Measurements from ENCODE around the gene NFIX. TPM values are rescaled to one million over a fixed set of nuclear protein-coding genes. Genes with fewer than 3 reads are reported as not detected.

NFIX gene
- total and polyA plus RNA-seq, 9 of the 15 experiments (the other 6 are each of a cell fraction or from before 2014, with no cell fraction given), result 0.28 to 26.8 (median 5.4) TPM

GRCh38 chr19:13098277-13099072 lies 103.2 kb downstream of the NFIX start (continued):
- TF ChIP-seq PRMT5 (CRISPR knock-in tag; IDR thresholded peaks at IDR 0.05) (no peak), NR2C1 (IDR thresholded peaks at IDR 0.05) (no peak), NR2C1 (tag; IDR thresholded peaks at IDR 0.05) (no peak), ZNF124 (CRISPR knock-in tag; IDR thresholded peaks at IDR 0.05) (no peak), TGIF2 (CRISPR knock-in tag; IDR thresholded peaks at IDR 0.05) (no peak), PHB (CRISPR knock-in tag; IDR thresholded peaks at IDR 0.05) (peak; percentile 24; the same call in 1 of the 2 replicates), ID3 (CRISPR knock-in tag; IDR thresholded peaks at IDR 0.05) (no peak), ID3 (tag; IDR thresholded peaks at IDR 0.05) (no peak), ZNF324 (CRISPR knock-in tag; IDR thresholded peaks at IDR 0.05) (no peak), ZNF764 (CRISPR knock-in tag; IDR thresholded peaks at IDR 0.05; ENCODE audit: low read depth) (no peak), EZH2 (IDR thresholded peaks at IDR 0.05; ENCODE audit: borderline replicate concordance, low read depth, low read length) (no peak), ZBTB8A (IDR thresholded peaks at IDR 0.05; ENCODE audit: partially characterized antibody) (no peak), ARID3B (CRISPR knock-in tag; IDR thresholded peaks at IDR 0.05; ENCODE audit: borderline replicate concordance) (no peak), ZNF644 (tag; IDR thresholded peaks at IDR 0.05; ENCODE audit: low read depth) (no peak), SNAPC5 (CRISPR knock-in tag; IDR thresholded peaks at IDR 0.05) (no peak), ZNF668 (CRISPR knock-in tag; IDR thresholded peaks at IDR 0.05) (no peak), ARID2 (IDR thresholded peaks at IDR 0.05) (no peak), MAZ (CRISPR knock-in tag; conservative IDR thresholded peaks at IDR 0.05 in 1 of 2, IDR thresholded peaks at IDR 0.05 in 1 of 2) (peak; percentile 18 to 29; a peak in 1 of 4 replicates), NR0B1 (IDR thresholded peaks at IDR 0.05; ENCODE audit: partially characterized antibody) (no peak), RFX7 (CRISPR knock-in tag; IDR thresholded peaks at IDR 0.05) (0 out of 2 replicates have a peak, but pooled peaks have one; percentile 35), MIER1 (IDR thresholded peaks at IDR 0.05; ENCODE audit: low read depth) (no peak), DLX4 (CRISPR knock-in tag; IDR thresholded peaks at IDR 0.05) (0 out of 2 replicates have a peak, but pooled peaks have one; percentile 56), GABPB1 (CRISPR knock-in tag; IDR thresholded peaks at IDR 0.05) (no peak), NR1H2 (CRISPR knock-in tag; IDR thresholded peaks at IDR 0.05) (no peak), NCOA1 (IDR thresholded peaks at IDR 0.05; ENCODE audit: low read depth) (no peak), PTTG1 (tag; IDR thresholded peaks at IDR 0.05; ENCODE audit: low read depth) (no peak), BRD4 (IDR thresholded peaks at IDR 0.05) (no peak)
